Aortic smooth muscle cell (primary cell): ENCODE data around the gene RPP21. TPM values are rescaled to one million over a fixed set of nuclear protein-coding genes. Genes with fewer than 3 reads are reported as not detected.

Experiments used
- total RNA-seq: library from RNA; depleted of rRNA; stranded (reverse); fragments of >200 nt; gene quantifications from 2 replicates; pipeline ENCODE4 v1.2.3, GENCODE V29; 2014

The RPP21 gene
- total RNA-seq, result 16.5 and 21.1 TPM in 2 replicates

GRCh38 chr6:30344868-30345671, at the start of gene RPP21:
TSS of gene RPP21 (plus strand) at chr6:30345156. CDS start at chr6:30345172, 16 bp downstream.

GRCh38 chr6:30326526-30327231, 18.3 kb upstream of the RPP21 start, which contains the start of gene TRIM39:
TSS of gene TRIM39 (plus strand) at chr6:30326927. CDS start at chr6:30329318, 2,391 bp downstream.

Other genes with a start within 250 kb of the RPP21 start
- not detected in 2 replicates for gene TRIM31, start 232.1 kb upstream of the RPP21 start, total RNA-seq
- gene TRIM40, start 209.0 kb upstream of the RPP21 start, total RNA-seq, result not detected in 2 replicates
- gene TRIM10, start 183.9 kb upstream of the RPP21 start, total RNA-seq, result under 0.01 and 0.13 TPM in 2 replicates
- not detected in 2 replicates for gene TRIM15, start 181.6 kb upstream of the RPP21 start, total RNA-seq
- 22.8 and 27.0 TPM in 2 replicates for gene TRIM26, start 131.8 kb upstream of the RPP21 start, total RNA-seq
- gene TRIM39, start 18.2 kb upstream of the RPP21 start, total RNA-seq, result 6.6 and 8.4 TPM in 2 replicates
- 199 and 242 TPM in 2 replicates for gene HLA-E, start 144.4 kb downstream of the RPP21 start, total RNA-seq
- gene GNL1, start 211.3 kb downstream of the RPP21 start, total RNA-seq, result 57.0 and 60.9 TPM in 2 replicates
- 4.5 and 4.7 TPM in 2 replicates for gene PRR3, start 212.1 kb downstream of the RPP21 start, total RNA-seq
- 34.1 and 49.5 TPM in 2 replicates for gene ABCF1, start 226.3 kb downstream of the RPP21 start, total RNA-seq